Effector memory CD4-positive, alpha-beta T cell (primary cell): ENCODE data around the gene CHST15.

Experiments used
- DNase-seq, 3 donors: peaks; one replicate each; pipeline ENCODE4 v3.0.0-alpha.2; 2020
- H3K27ac ChIP-seq: 2 replicates; pipeline ENCODE4 v1.7.0; 2013; ENCODE audit warnings: mild to moderate bottlenecking, low read length, moderate library complexity; ENCODE audit not compliant: insufficient read depth, poor library complexity, severe bottlenecking
- H3K27me3 ChIP-seq: replicated peaks from 2 replicates; pipeline ENCODE4 v1.7.0; 2013; ENCODE audit warnings: mild to moderate bottlenecking, low read length; ENCODE audit not compliant: insufficient read depth, control insufficient read depth, poor library complexity, severe bottlenecking
- H3K36me3 ChIP-seq: 2 replicates; pipeline ENCODE4 v1.7.0; 2013; ENCODE audit warnings: mild to moderate bottlenecking, low read length, moderate library complexity; ENCODE audit not compliant: control insufficient read depth, insufficient read depth
- H3K4me1 ChIP-seq: 2 replicates; pipeline ENCODE4 v1.7.0; 2013; ENCODE audit warnings: low read length, mild to moderate bottlenecking; ENCODE audit not compliant: control insufficient read depth, insufficient read depth, poor library complexity, severe bottlenecking
- H3K4me3 ChIP-seq: 2 replicates; pipeline ENCODE4 v1.7.0; 2013; ENCODE audit warnings: low read length, low read depth, mild to moderate bottlenecking; ENCODE audit not compliant: insufficient read depth, poor library complexity, severe bottlenecking
- H3K9me3 ChIP-seq: 2 replicates; pipeline ENCODE4 v1.7.0; 2013; ENCODE audit warnings: mild to moderate bottlenecking, low read length, moderate library complexity; ENCODE audit not compliant: control insufficient read depth

CHST15 gene

DNA sequence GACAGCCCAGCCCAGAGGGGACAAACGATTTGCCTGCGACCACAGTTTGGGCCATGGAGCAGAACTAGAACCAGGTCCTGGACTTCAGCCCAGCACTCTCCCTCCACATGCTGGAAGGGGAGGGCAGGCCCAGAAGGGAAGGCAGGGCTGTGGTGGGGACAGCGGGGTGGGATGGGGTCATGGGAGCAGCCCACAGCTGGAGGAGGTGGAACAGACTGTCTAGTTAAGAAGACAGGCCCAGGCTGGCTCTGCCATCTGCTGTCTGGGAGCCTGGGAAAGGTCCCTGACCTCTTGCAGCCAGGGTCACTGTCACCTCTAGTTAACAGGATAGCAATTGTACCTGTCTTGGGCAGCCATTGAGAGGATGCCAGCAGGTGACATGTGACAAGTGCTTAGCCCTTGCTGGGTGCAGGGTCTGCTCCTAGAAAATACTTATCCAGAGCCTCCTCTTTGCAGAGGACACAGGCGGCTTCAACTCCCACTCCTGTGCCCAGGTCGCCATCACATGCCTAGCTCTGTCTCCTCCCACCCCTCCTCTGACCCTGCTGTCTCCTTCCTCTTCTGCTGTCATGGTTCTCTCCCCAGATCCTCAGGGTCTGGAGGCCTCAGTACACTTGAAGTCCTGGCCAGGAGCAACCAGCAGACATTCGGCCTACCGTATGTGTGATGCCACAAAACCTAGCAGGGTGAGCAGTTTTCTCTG, 37.0 kb upstream of the CHST15 start:
- no peaks in the 10 kb centered on the region for H3K36me3 ChIP-seq
- H3K27me3 ChIP-seq = no peaks in the 10 kb centered on the region
- H3K4me3 ChIP-seq = no peak overlapping the region
- H3K9me3 ChIP-seq = no peaks in the 10 kb centered on the region
- no peaks in the 10 kb centered on the region for H3K4me1 ChIP-seq
- DNase-seq = no peak
- H3K27ac ChIP-seq = no peak overlapping the region

DNA sequence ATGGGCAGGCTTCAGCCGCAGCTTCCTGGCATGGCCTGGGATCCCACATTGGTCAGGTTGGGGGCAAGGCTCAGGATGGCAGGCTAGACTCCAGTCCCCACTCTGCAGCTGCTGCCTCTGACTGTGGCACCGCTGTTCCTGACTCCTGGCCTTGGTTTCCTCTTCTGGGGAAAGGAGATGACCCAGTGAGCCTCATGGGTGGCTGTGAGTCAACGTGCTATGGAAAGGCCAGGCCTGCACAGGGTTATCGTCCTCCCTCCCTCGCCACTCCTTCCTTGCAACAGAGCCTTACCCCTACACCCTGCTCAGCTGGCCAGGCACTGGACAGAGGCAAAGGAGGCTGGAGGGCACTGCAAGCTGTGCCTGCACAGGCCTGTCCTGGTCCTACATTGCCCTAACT, 36.1 kb upstream of the CHST15 start:
- H3K27me3 ChIP-seq = no peaks in the 10 kb centered on the region
- H3K4me1 ChIP-seq = no peaks in the 10 kb centered on the region
- H3K36me3 ChIP-seq = no peaks in the 10 kb centered on the region
- DNase-seq = no peak
- no peak overlapping the region for H3K4me3 ChIP-seq
- H3K9me3 ChIP-seq = no peaks in the 10 kb centered on the region
- H3K27ac ChIP-seq = no peak overlapping the region

DNA sequence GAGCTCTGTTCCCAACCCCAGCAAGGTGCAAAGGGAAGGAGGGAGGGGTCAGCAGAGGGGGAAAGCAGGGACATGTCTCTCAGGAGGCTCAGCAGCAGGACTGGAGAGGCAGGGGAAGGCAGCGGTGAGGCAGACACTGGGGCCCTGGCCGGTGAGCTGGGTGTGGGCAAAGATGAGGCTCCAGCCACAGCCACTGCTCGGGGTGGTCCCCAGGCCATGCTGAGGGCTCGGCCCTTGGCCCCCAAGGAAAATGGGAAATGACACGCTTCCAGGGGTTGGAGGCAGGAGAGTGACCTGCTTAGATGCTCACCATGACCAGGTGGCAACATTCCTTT, 35.4 kb upstream of the CHST15 start:
- Histone ChIP-seq H3K36me3 (no peaks in the 10 kb centered on the region), H3K27ac (no peak overlapping the region), H3K4me3 (no peak overlapping the region), H3K4me1 (no peaks in the 10 kb centered on the region), H3K9me3 (no peaks in the 10 kb centered on the region), H3K27me3 (no peaks in the 10 kb centered on the region)
- no peak for DNase-seq

DNA sequence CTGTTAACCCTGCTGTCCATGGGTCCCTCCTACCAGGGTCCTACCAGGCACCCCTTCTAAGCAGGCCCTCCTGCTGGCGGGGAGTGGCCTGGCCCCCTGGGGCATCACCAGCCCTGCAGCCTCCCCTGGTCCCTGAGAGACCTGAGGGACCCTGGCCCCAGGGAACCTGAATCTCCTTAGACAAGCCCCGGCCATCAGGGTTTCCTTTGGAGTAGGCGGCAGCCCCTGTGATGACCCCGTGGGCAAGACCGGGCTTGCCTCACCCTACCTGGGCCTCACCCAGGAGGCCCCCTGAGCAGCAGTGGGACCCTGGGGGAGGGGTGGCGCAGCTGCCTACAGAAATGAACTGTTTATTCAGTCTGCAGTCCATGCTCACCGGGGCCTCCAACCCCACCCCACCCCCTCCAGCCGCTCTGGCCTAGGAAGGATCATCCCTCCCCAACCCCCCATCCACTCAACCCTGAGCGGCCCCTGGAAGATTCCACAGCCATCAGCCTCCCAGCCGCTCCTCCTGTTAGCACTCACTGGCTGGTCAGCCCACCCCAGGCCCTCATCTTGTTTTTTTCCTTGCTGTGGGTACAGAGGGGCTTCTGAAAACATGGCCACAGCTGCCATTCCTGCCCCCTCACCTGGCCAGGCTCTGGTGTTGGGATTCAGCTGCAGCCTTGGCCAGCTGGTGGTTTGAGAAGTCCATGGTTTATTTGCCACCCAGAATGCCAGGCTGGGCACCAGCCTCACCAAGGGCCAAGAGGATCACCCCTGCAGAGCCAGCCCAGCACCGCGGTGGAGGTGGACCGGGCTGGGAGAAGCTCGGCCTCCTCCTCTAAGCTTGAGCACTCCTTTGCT, 34.8 kb upstream of the CHST15 start:
- Histone ChIP-seq H3K4me3 (no peak overlapping the region), H3K27ac (no peak overlapping the region)
- DNase-seq = no peak

DNA sequence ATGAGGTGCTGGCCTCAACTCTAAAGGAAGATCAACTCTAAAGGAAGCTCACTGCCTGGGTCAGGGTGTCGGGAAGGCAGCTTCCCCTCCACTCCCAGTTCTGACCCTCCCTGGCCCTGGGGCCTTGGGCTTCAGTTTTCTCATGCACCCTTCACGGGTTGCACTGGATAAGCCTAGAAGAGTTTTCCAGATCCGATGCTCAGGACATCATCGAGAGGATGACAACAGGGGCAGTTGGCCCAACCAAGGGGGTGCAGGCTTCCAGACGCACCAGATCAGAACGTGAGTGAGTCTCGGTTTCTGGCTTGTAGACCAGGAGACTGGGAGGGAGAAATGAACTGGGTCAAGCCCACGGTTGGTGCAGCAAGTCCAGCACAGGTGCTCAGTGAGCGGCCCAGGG, 34.2 kb upstream of the CHST15 start:
- Histone ChIP-seq H3K36me3 (no peaks in the 10 kb centered on the region), H3K27me3 (no peaks in the 10 kb centered on the region), H3K9me3 (no peaks in the 10 kb centered on the region), H3K27ac (no peak overlapping the region), H3K4me3 (no peak overlapping the region), H3K4me1 (no peaks in the 10 kb centered on the region)
- no peak for DNase-seq

More for the DNA sequence above, 34.8 kb upstream of the CHST15 start:
- Histone ChIP-seq H3K27me3 (no peaks in the 10 kb centered on the region), H3K36me3 (no peaks in the 10 kb centered on the region), H3K4me1 (no peaks in the 10 kb centered on the region), H3K9me3 (no peaks in the 10 kb centered on the region)

DNA sequence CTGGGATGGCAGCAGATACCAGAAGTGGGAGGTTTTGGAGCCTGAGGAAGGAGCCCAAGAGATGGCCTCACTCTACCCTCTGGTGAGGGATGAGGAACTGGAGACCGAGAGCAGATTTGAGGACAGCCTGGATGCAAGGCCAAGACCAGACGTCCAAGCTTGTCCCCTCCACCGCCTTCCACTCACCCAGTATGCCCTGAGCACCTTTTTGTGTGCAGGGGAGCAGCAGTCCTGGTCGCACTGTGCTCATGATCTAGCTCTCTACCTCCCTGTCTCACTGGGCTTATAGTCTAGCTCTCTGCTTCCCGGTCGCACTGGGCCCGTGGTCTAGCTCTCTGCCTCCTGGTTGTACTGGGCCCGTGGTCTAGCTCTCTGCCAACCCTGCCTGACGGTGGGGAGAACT, 33.6 kb upstream of the CHST15 start:
- H3K36me3 ChIP-seq = no peaks in the 10 kb centered on the region
- H3K4me3 ChIP-seq = no peak overlapping the region
- no peaks in the 10 kb centered on the region for H3K4me1 ChIP-seq
- H3K27ac ChIP-seq = no peak overlapping the region
- no peaks in the 10 kb centered on the region for H3K27me3 ChIP-seq
- DNase-seq = no peak
- H3K9me3 ChIP-seq = no peaks in the 10 kb centered on the region

DNA sequence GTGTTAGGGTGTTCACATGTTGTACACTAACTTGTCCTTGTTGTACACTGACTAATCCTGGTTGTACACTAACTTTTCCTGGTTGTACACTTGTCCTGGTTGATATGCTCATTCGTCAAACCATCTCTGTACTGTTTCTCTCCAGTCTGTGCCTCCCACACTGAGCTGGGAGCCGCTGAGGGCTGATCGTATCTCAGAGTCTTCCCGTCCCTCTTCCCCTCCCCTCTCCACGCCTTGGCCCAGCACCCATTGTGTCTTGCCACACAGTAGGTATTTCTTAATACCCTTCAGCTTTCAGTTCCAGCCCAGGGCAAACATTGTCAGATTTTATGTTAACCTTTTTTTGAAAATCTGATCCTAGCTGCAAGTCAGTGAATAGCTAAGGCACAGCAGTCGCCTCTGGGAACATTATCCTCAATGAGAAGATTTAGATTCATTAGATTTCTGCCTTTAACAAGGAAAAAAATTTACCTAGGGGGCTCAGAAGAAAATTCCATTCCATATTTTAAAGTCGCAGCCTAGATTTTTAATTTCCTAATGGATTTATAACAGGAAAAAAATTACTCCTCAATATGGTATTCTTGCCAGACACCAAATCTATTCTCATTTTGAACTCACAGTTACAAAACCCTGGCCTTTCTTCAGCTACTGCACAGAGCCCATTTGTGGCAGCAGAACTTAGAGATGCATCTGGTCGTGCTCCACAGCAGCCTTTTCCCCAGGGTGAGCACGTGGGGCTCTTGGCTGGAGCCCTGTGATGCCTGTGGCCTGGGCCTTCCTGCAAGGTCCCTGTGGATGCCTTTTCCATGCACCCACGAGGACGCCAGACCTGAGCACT, 33.0 kb upstream of the CHST15 start:
- H3K4me1 ChIP-seq = no peaks in the 10 kb centered on the region

DNA sequence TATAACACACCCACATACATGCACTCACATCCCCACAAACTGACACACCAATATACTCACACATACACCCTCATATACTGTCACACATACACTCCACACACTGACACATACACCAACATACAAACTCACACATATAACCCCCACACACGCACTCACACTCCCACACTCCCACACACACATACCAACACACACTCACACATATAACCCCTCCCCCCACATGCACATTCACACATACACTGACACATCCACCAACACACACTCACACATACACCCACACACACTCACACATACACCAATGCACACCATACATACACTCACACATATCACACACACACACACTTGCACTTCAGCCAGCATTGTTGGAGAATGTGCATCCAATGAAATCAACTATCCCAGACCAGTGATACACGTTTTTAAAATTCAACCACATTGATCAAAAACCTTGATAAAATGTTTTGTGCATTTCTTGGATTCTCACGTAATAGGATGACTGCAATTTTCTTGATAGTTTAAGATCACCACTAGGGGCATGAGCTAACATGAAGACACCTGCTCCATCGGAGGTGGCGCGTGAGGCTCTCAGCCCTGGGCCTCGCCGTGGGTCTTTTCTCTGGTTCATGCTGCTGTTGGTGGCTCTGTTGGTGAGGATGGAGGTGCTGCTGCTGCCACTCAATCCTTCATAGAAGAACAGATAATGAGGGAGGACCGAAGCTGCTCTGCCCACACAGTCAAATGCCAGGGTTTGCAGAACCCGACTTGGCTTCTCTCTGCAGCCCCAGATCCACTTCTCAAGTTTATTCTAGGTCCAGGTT, 32.1 kb upstream of the CHST15 start:
- H3K4me3 ChIP-seq = no peak overlapping the region
- no peaks in the 10 kb centered on the region for H3K9me3 ChIP-seq
- no peak for DNase-seq
- no peaks in the 10 kb centered on the region for H3K27me3 ChIP-seq
- H3K36me3 ChIP-seq = no peaks in the 10 kb centered on the region
- H3K4me1 ChIP-seq = no peaks in the 10 kb centered on the region
- no peak overlapping the region for H3K27ac ChIP-seq

More for the DNA sequence above, 33.0 kb upstream of the CHST15 start:
- Histone ChIP-seq H3K36me3 (no peaks in the 10 kb centered on the region), H3K4me3 (no peak overlapping the region), H3K27ac (no peak overlapping the region), H3K9me3 (no peaks in the 10 kb centered on the region), H3K27me3 (no peaks in the 10 kb centered on the region)
- DNase-seq = no peak

DNA sequence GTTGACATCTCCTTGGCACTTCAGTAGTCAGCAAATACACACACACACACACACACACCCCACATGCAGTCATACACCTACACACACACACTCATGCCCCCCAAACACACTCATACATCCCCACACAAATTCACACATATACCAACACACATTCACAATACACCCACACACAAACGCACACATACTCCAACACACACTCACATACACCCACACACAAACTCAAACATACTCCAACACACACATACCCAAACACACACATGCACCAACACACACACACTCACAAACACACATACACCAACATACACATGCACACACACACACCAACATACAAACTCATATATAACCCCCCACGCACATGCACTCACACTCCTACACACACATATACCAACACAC, 31.4 kb upstream of the CHST15 start:
- Histone ChIP-seq H3K27me3 (no peaks in the 10 kb centered on the region), H3K4me3 (no peak overlapping the region), H3K36me3 (no peaks in the 10 kb centered on the region), H3K4me1 (no peaks in the 10 kb centered on the region), H3K27ac (no peak overlapping the region), H3K9me3 (no peaks in the 10 kb centered on the region)
- DNase-seq = no peak
